Activated effector memory CD4-positive, alpha-beta T cell treated with anti-CD3 and anti-CD28 coated beads, Interleukin-2, amount 50 U/mL, for 16 hours (primary cell): ENCODE results near the gene OBP2B.
"Not testable (repeated sequence)": the region's sequence is repeated elsewhere in the genome, so short reads cannot be mapped to it uniquely, and the experiment has no call there.

Source experiments
- DNase-seq: peaks from one replicate; pipeline ENCODE4 v3.0.0-alpha.2; 2020

The OBP2B gene

GRCh38 chr9:133208880-133209300, at the start of gene OBP2B:
Gene OBP2B (minus strand): TSS chr9:133209250. CDS start chr9:133209199, 51 bp downstream.
- not testable (repeated sequence) for DNase-seq

GRCh38 chr9:133258061-133259015, 49.3 kb upstream of the OBP2B start:
- DNase-seq, result no peak

GRCh38 chr9:133257465-133257956, 48.5 kb upstream of the OBP2B start:
- no peak for DNase-seq

- DNase-seq, result no peak
These were observed 47.6 kb upstream of the OBP2B start for GRCh38 chr9:133256686-133257091.

- DNase-seq, result no peak
These were observed 47.0 kb upstream of the OBP2B start for GRCh38 chr9:133256136-133256461.

- DNase-seq, result no peak
These were observed 46.5 kb upstream of the OBP2B start for GRCh38 chr9:133255371-133256135.

- DNase-seq, result no peak
These were observed 45.4 kb upstream of the OBP2B start for GRCh38 chr9:133254471-133254870.

GRCh38 chr9:133253268-133253667, 44.2 kb upstream of the OBP2B start:
- no peak for DNase-seq

GRCh38 chr9:133252301-133253020, 43.4 kb upstream of the OBP2B start:
- DNase-seq, result no peak

GRCh38 chr9:133251773-133252172, 42.7 kb upstream of the OBP2B start:
- DNase-seq, result no peak

GRCh38 chr9:133251221-133251620, 42.2 kb upstream of the OBP2B start:
- not testable (repeated sequence) for DNase-seq

GRCh38 chr9:133250741-133251170, 41.7 kb upstream of the OBP2B start:
- DNase-seq, result no peak

GRCh38 chr9:133249337-133249736, 40.3 kb upstream of the OBP2B start:
- no peak for DNase-seq

GRCh38 chr9:133248726-133249295, 39.8 kb upstream of the OBP2B start:
- DNase-seq, result no peak

- no peak for DNase-seq
These were observed 38.6 kb upstream of the OBP2B start for GRCh38 chr9:133247632-133248031.

- no peak for DNase-seq
These were observed 37.9 kb upstream of the OBP2B start for GRCh38 chr9:133246991-133247390.

- no peak for DNase-seq
These were observed 37.5 kb upstream of the OBP2B start for GRCh38 chr9:133246562-133246961.

- DNase-seq, result no peak
These were observed 33.9 kb upstream of the OBP2B start for GRCh38 chr9:133242991-133243390.

- no peak for DNase-seq
These were observed 33.2 kb upstream of the OBP2B start for GRCh38 chr9:133242241-133242640.

- DNase-seq, result no peak
These were observed 30.6 kb upstream of the OBP2B start for GRCh38 chr9:133239533-133240090.

- DNase-seq, result peak; percentile 85
These were observed 29.9 kb upstream of the OBP2B start for GRCh38 chr9:133238851-133239532.
